Stimulated activated effector memory CD8-positive, alpha-beta T cell treated with anti-CD3 and anti-CD28 coated beads, Interleukin-12 subunit alpha, Interleukin-12 subunit beta, amount 100 ng/mL, for 72 hours (primary cell): ENCODE results near the gene C17orf78.
"Not testable (repeated sequence)": the region's sequence is repeated elsewhere in the genome, so short reads cannot be mapped to it uniquely, and the experiment has no call there.

ENCODE experiments used
- ATAC-seq: fragments of 150-1000 bp; cut with Tn5 transposase; 2 replicates; pipeline ENCODE4 v1.10.0; 2021
- DNase-seq, 2 donors: peaks; one replicate each; pipeline ENCODE4 v3.0.0; 2021 to 2022; ENCODE audit warnings: low spot score in 2 of 2
- H3K27ac Mint-ChIP-seq: one replicate; pipeline ENCODE4 v1.8.0; 2022; ENCODE audit warnings: mild to moderate bottlenecking, mixed read lengths
- H3K36me3 Mint-ChIP-seq: one replicate; pipeline ENCODE4 v1.8.0; 2022; ENCODE audit warnings: mild to moderate bottlenecking, mixed read lengths
- H3K4me1 Mint-ChIP-seq: one replicate; pipeline ENCODE4 v1.8.0; 2022; ENCODE audit warnings: mixed read lengths
- H3K4me3 Mint-ChIP-seq: one replicate; pipeline ENCODE4 v1.8.0; 2022; ENCODE audit warnings: mild to moderate bottlenecking, mixed read lengths
- H3K9me3 Mint-ChIP-seq: one replicate; pipeline ENCODE4 v1.8.0; 2022; ENCODE audit warnings: mixed read lengths

C17orf78 gene

GRCh38 chr17:37365589-37365988, 10.2 kb upstream of the C17orf78 start:
- no peak overlapping the region for H3K27ac Mint-ChIP-seq
- no peaks in the 10 kb centered on the region for H3K4me1 Mint-ChIP-seq
- H3K36me3 Mint-ChIP-seq: no peaks in the 10 kb centered on the region
- H3K9me3 Mint-ChIP-seq: no peaks in the 10 kb centered on the region
- H3K4me3 Mint-ChIP-seq: no peak overlapping the region
- no peak for ATAC-seq
- no peak for DNase-seq

GRCh38 chr17:37368577-37368976, 7.2 kb upstream of the C17orf78 start:
- Mint-ChIP-seq H3K4me3 (no peak overlapping the region), H3K4me1 (peaks cover 5% of the 10 kb centered on the region), H3K9me3 (no peaks in the 10 kb centered on the region), H3K27ac (no peak overlapping the region), H3K36me3 (no peaks in the 10 kb centered on the region)
- DNase-seq (no peak), ATAC-seq (no peak)

DNA sequence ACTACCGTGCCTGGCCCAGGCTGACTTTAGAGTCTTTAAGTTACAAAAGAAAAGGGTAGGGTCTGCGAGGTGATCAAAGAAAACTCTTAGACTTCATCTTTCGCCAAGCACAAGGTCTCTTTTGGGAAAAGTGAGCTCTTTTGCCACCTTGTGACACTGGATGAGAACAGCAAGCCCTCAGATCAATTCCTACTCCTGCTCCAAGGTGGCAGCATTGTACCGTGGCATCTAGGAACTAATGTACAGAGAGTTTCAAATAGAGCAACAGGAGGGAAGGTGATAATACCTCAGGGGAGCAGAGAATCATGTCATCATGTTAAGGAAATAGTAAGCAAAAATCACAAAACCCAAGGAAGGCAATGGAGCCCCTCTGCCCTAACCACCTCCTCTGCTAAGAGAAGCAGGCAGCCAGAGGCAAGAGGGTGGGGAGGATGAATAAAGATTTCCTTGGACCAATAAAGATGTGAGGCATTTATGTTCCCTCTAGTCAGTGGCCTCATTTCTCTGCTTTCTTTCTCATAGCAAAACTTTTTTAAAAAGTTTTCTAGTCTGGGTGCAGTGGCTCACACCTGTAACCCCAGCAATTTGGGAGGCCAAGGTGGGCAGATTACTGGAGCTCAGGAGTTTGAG, 2.1 kb upstream of the C17orf78 start:
- Mint-ChIP-seq H3K4me1 (peaks cover 5% of the 10 kb centered on the region), H3K9me3 (no peaks in the 10 kb centered on the region), H3K27ac (no peak overlapping the region), H3K36me3 (no peaks in the 10 kb centered on the region), H3K4me3 (no peak overlapping the region)
- DNase-seq: peak; percentile 40 to 75
- ATAC-seq: peak; percentile 94

DNA sequence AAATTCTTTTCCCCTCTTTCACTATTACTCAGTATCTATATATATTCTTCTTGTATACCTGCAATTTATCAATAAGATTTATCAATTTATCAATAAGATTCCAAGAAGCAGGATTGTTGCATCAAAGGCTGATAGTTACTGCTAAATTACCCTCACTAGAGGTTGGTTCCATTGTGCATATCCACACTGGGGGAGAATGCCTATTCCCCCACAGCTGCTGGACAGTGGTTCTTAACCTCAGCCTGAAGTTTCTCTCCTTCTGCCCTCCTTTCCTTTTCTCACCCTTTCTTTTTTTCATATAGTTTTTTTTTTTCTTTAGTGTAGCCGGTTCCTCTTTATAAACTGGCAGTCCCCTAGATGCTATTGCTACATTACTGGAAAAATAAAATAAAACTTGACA, 6.3 kb downstream of the C17orf78 start:
- Mint-ChIP-seq H3K4me1 (no peaks in the 10 kb centered on the region), H3K4me3 (no peak overlapping the region), H3K27ac (no peak overlapping the region), H3K36me3 (no peaks in the 10 kb centered on the region), H3K9me3 (no peaks in the 10 kb centered on the region)
- ATAC-seq: no peak
- DNase-seq: no peak

DNA sequence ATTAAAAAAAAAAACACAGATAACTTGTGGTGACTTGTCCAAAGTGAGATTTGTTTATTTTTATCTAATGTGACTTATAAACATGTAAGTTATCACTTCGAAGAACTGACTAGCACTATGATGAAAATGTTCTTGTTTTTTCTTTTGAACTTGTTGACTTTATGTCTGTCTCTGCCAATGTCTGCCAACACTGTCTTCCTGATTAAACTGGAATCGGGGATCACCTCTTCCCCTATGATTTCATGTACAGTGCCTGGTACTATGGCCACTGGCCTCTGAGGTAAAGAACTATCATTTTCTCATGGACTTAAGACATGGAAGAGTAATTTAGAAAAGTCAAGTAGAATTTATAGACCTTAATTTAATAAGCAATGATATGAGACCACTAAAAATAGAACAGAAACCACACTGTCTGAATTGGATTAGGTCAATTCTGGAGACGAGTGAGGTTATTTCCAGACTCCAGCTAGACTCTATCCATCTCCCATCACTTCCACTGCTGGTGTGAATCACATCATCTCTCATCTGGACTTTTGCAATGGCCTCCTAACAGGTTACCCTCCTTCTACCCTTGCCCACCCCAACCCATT, 8.9 kb downstream of the C17orf78 start:
- DNase-seq (no peak), ATAC-seq (no peak)
- Mint-ChIP-seq H3K4me1 (no peaks in the 10 kb centered on the region), H3K36me3 (peaks cover 7% of the 10 kb centered on the region), H3K9me3 (no peaks in the 10 kb centered on the region), H3K4me3 (no peak overlapping the region), H3K27ac (no peak overlapping the region)

DNA sequence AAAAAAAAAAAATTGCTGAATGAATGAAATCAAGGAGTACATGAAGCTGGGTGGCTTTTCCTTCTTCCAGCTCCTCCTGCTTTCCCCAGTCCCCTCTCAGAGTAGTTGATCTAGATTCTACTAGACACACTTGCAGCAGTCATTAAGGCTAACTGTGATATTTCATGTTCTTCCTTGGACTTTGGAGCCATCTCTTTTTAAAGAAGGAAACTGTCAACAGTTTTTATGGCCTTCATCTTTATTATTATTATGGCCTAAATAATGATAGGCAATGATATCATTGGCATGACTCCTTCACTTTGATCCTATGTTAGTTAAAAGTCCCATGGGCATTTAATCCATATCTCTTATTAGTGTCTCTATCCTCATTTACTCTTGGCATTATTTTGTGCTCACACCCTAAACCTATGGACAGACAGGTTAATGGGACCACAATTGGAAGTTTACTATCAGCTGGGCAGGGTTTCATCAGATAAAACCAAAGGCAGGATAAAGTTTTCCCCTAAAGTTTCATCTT, 9.7 kb downstream of the C17orf78 start:
- H3K9me3 Mint-ChIP-seq: no peaks in the 10 kb centered on the region
- H3K36me3 Mint-ChIP-seq: peaks cover 7% of the 10 kb centered on the region
- no peaks in the 10 kb centered on the region for H3K4me1 Mint-ChIP-seq
- no peak overlapping the region for H3K27ac Mint-ChIP-seq
- no peak overlapping the region for H3K4me3 Mint-ChIP-seq
- ATAC-seq (no peak), DNase-seq (no peak)

GRCh38 chr17:37386462-37386861, 10.7 kb downstream of the C17orf78 start:
- Mint-ChIP-seq H3K27ac (no peak overlapping the region), H3K4me1 (peaks cover 4% of the 10 kb centered on the region), H3K36me3 (peaks cover 7% of the 10 kb centered on the region), H3K9me3 (no peaks in the 10 kb centered on the region), H3K4me3 (no peak overlapping the region)
- DNase-seq: no peak
- ATAC-seq: no peak

GRCh38 chr17:37388266-37388665, 12.5 kb downstream of the C17orf78 start:
- Mint-ChIP-seq H3K4me3 (no peak overlapping the region), H3K36me3 (peaks cover 7% of the 10 kb centered on the region), H3K4me1 (peaks cover 15% of the 10 kb centered on the region), H3K9me3 (no peaks in the 10 kb centered on the region), H3K27ac (no peak overlapping the region)
- DNase-seq: no peak
- no peak for ATAC-seq

GRCh38 chr17:37389160-37389559, 13.4 kb downstream of the C17orf78 start:
- peak overlapping the region; percentile 69 for H3K27ac Mint-ChIP-seq
- peaks cover 7% of the 10 kb centered on the region for H3K36me3 Mint-ChIP-seq
- H3K4me1 Mint-ChIP-seq: peaks cover 15% of the 10 kb centered on the region
- ATAC-seq (no peak), DNase-seq (no peak)
- no peaks in the 10 kb centered on the region for H3K9me3 Mint-ChIP-seq
- H3K4me3 Mint-ChIP-seq: no peak overlapping the region

DNA sequence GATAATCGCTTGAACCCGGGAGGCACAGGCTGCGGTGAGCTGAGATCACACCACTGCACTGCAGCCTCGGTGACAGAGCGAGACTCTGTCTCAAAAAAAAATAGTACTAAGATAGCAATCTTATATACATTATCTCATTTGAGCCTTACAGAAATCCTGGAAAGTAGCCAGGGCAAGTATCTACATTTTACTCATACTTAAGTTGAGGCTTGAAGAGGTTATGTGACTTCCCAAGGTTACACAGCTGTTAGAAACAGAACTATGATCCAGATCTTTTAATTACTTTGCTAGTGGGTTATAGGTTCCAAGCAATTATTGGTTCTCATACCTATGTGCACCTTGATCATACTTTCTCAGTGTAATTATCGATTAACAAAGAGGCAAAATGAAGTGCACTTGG, 15.4 kb downstream of the C17orf78 start:
- peaks cover 15% of the 10 kb centered on the region for H3K4me1 Mint-ChIP-seq
- DNase-seq (no peak), ATAC-seq (no peak)
- peaks cover 7% of the 10 kb centered on the region for H3K36me3 Mint-ChIP-seq
- no peaks in the 10 kb centered on the region for H3K9me3 Mint-ChIP-seq
- H3K4me3 Mint-ChIP-seq: no peak overlapping the region
- no peak overlapping the region for H3K27ac Mint-ChIP-seq

GRCh38 chr17:37392024-37392590, 16.3 kb downstream of the C17orf78 start:
- DNase-seq: no peak
- ATAC-seq: peak; percentile 70
- H3K4me3 Mint-ChIP-seq: no peak overlapping the region
- H3K9me3 Mint-ChIP-seq: no peaks in the 10 kb centered on the region
- H3K4me1 Mint-ChIP-seq: peaks cover 15% of the 10 kb centered on the region
- peaks cover 7% of the 10 kb centered on the region for H3K36me3 Mint-ChIP-seq
- no peak overlapping the region for H3K27ac Mint-ChIP-seq

GRCh38 chr17:37393352-37393751, 17.6 kb downstream of the C17orf78 start:
- H3K4me1 Mint-ChIP-seq: peaks cover 21% of the 10 kb centered on the region
- H3K27ac Mint-ChIP-seq: no peak overlapping the region
- no peak for DNase-seq
- H3K36me3 Mint-ChIP-seq: peaks cover under 1% of the 10 kb centered on the region
- H3K4me3 Mint-ChIP-seq: no peak overlapping the region
- ATAC-seq: no peak
- no peaks in the 10 kb centered on the region for H3K9me3 Mint-ChIP-seq

DNA sequence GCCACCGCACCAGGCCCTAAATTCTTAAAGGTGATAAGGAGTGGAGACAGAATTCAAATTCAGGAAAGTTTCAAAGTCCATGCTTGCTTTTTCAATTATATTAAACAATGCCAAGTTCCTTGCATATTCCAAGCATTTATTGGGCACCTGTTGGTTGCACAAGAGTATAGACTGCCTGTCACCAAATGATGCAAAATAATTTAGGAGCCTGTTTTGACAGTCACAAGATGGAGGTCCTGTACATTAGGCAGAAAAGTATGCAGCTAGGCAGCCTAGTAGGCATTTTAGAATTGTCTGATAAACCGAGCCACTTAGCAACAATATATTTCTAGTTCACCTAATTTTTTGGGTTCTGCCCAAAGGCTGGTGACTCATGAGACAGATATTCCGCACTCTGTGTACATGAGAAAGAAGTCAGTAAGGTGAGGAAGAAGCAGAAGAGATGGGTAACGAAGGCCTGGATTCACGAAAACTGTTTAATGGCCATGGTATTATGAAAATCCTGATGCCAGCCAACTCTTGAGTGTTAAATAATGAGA, 23.5 kb downstream of the C17orf78 start:
- Mint-ChIP-seq H3K9me3 (no peaks in the 10 kb centered on the region), H3K27ac (no peak overlapping the region), H3K4me3 (no peak overlapping the region), H3K4me1 (peaks cover 29% of the 10 kb centered on the region), H3K36me3 (peaks cover 6% of the 10 kb centered on the region)
- ATAC-seq (no peak), DNase-seq (no peak)

GRCh38 chr17:37400505-37400904, 24.7 kb downstream of the C17orf78 start:
- ATAC-seq (no peak), DNase-seq (no peak)
- peaks cover 14% of the 10 kb centered on the region for H3K36me3 Mint-ChIP-seq
- no peak overlapping the region for H3K4me3 Mint-ChIP-seq
- H3K27ac Mint-ChIP-seq: no peak overlapping the region
- no peaks in the 10 kb centered on the region for H3K9me3 Mint-ChIP-seq
- H3K4me1 Mint-ChIP-seq: peaks cover 37% of the 10 kb centered on the region

- DNase-seq, H3K9me3 Mint-ChIP-seq, ATAC-seq: not testable (repeated sequence)
- Mint-ChIP-seq H3K36me3 (peaks cover 51% of the 10 kb centered on the region), H3K4me3 (peak overlapping the region; percentile 96), H3K4me1 (peaks cover 40% of the 10 kb centered on the region), H3K27ac (peak overlapping the region; percentile 97)
Measured at GRCh38 chr17:37405522-37405921, 29.7 kb downstream of the C17orf78 start.
